Endothelial cell of umbilical vein (primary cell): ENCODE results near the gene TUBD1. TPM values are rescaled to one million over a fixed set of nuclear protein-coding genes. Genes with fewer than 3 reads are reported as not detected.

ENCODE experiments used
- BruUV-seq: library from RNA; stranded (reverse); fragments of 400-500 nt; replicated peaks from 2 replicates; lab custom pipeline; 2021; lab: Mats Ljungman, UMichigan
- CTCF ChIA-PET: fragments of 300-600, 350-600 bp; sonication (Branson Sonifier 250); formaldehyde crosslinking; loops from one replicate; lab custom pipeline; 2021; ENCODE audit warnings: antibody characterized with exemption, inconsistent platforms; lab: Charles Lee
- POLR2A ChIA-PET: fragments of 300-600, 350-600 bp; sonication (Branson Sonifier 250); formaldehyde crosslinking; loops from one replicate; lab custom pipeline; 2021; ENCODE audit warnings: antibody characterized with exemption, inconsistent platforms; lab: Charles Lee
- DNase-seq: peaks from one replicate; pipeline ENCODE4 v3.0.0-alpha.2; 2011; ENCODE audit warnings: low read depth, low spot score
- FAIRE-seq: peaks from 2 replicates; lab custom pipeline; 2011; peaks lifted over from hg19 to GRCh38; lab: Jason Lieb, UNC
- H2AFZ ChIP-seq: 2 replicates; pipeline ENCODE4 v1.6.0; 2012; ENCODE audit warnings: low read depth, low read length, control low read depth, inconsistent platforms
- H3K27ac ChIP-seq: 2 replicates; pipeline ENCODE4 v1.5.1; 2011; ENCODE audit warnings: low read depth, mild to moderate bottlenecking, control low read depth, low read length, moderate library complexity; ENCODE audit not compliant: insufficient read depth
- H3K27me3 ChIP-seq, 2 experiments: 2 replicates each; pipeline versions ENCODE4 v1.6.0 to v1.6.1; 2011; ENCODE audit warnings: low read length in 2 of 2, mixed read lengths in 1 of 2; ENCODE audit not compliant: control insufficient read depth in 2 of 2, insufficient read depth in 2 of 2
- H3K36me3 ChIP-seq, 2 experiments: 2 replicates in 1 of 2; 3 replicates in 1 of 2; pipeline ENCODE4 v1.5.1; 2011; ENCODE audit warnings: low read length in 2 of 2, mild to moderate bottlenecking in 1 of 2, moderate library complexity in 1 of 2; ENCODE audit not compliant: control insufficient read depth in 2 of 2, insufficient read depth in 2 of 2; ENCODE audit errors: extremely low read depth in 1 of 2
- H3K4me1 ChIP-seq: 3 replicates; pipeline ENCODE4 v1.5.1; 2011; ENCODE audit warnings: mild to moderate bottlenecking, low read length; ENCODE audit not compliant: control insufficient read depth, insufficient read depth; ENCODE audit errors: extremely low read depth
- H3K4me2 ChIP-seq: 2 replicates; pipeline ENCODE4 v1.6.1; 2011; ENCODE audit warnings: low read length, control low read depth, mixed read lengths; ENCODE audit not compliant: insufficient read depth
- H3K4me3 ChIP-seq, 3 experiments: fragments of 200-600 bp in 1 of 3; sonication (generic), shearing (Covaris generic) in 1 of 3; replicated peaks in 1 of 3; 2 replicates each; pipeline ENCODE4 v1.5.1; 2011 to 2016; ENCODE audit warnings: control low read depth in 3 of 3, low read length in 3 of 3, mild to moderate bottlenecking in 2 of 3, inconsistent platforms in 1 of 3, low read depth in 1 of 3, moderate library complexity in 1 of 3; ENCODE audit not compliant: insufficient read depth in 1 of 3
- H3K79me2 ChIP-seq: 2 replicates; pipeline ENCODE4 v1.6.0; 2012; ENCODE audit warnings: low read length, inconsistent platforms; ENCODE audit not compliant: control insufficient read depth, insufficient read depth
- H3K9ac ChIP-seq: replicated peaks from 2 replicates; pipeline ENCODE3; 2011; ENCODE audit warnings: low read length, control low read depth; ENCODE audit not compliant: insufficient read depth; ENCODE audit errors: extremely low read depth
- H3K9me1 ChIP-seq: replicated peaks from 3 replicates; pipeline ENCODE4 v1.6.0; 2011; ENCODE audit warnings: mild to moderate bottlenecking, low read length; ENCODE audit not compliant: control insufficient read depth, insufficient read depth; ENCODE audit errors: extremely low read depth
- H3K9me3 ChIP-seq: replicated peaks from 2 replicates; pipeline ENCODE4 v1.5.1; 2012; ENCODE audit warnings: low read length, inconsistent platforms; ENCODE audit not compliant: control insufficient read depth, insufficient read depth
- H4K20me1 ChIP-seq: replicated peaks from 2 replicates; pipeline ENCODE3; 2011; ENCODE audit warnings: mild to moderate bottlenecking, low read length; ENCODE audit not compliant: control insufficient read depth, insufficient read depth; ENCODE audit errors: extremely low read depth
- EZH2 ChIP-seq: IDR thresholded peaks from 2 replicates; pipeline ENCODE4 v1.6.1; 2012; ENCODE audit warnings: borderline replicate concordance, low read depth, mild to moderate bottlenecking, moderate library complexity, low read length, inconsistent platforms; ENCODE audit not compliant: severe bottlenecking
- FOS ChIP-seq: IDR thresholded peaks from 2 replicates; pipeline ENCODE4 v1.6.1; 2011; ENCODE audit warnings: mild to moderate bottlenecking, low read length, moderate library complexity, borderline replicate concordance; ENCODE audit not compliant: insufficient read depth
- GATA2 ChIP-seq: IDR thresholded peaks from 2 replicates; pipeline ENCODE4 v1.7.0; 2011; ENCODE audit warnings: low read depth, mild to moderate bottlenecking, moderate library complexity, mixed read lengths, low read length; ENCODE audit not compliant: insufficient read length, insufficient read depth
- JUN ChIP-seq: IDR thresholded peaks from 2 replicates; pipeline ENCODE4 v1.6.1; 2011; ENCODE audit warnings: borderline replicate concordance, low read depth; ENCODE audit not compliant: insufficient read length, insufficient read depth
- MYC ChIP-seq: IDR thresholded peaks from one replicate; pipeline ENCODE4 v1.6.1; 2011; ENCODE audit warnings: mild to moderate bottlenecking, low read depth, low read length
- POLR2A ChIP-seq: IDR thresholded peaks from 2 replicates; pipeline ENCODE4 v1.6.1; 2012; ENCODE audit warnings: low read depth, mild to moderate bottlenecking, control low read depth, low read length
- POLR2AphosphoS5 ChIP-seq: IDR thresholded peaks from 2 replicates; pipeline ENCODE4 v1.6.1; 2012; ENCODE audit warnings: low read depth, mild to moderate bottlenecking, control low read depth, low read length, moderate library complexity; ENCODE audit not compliant: insufficient read depth
- dilution Hi-C: fragments of 300-500 bp; cut with MboI; formaldehyde crosslinking; loops from one replicate; pipeline ENCODE4 v1.15.0; 2019; ENCODE audit warnings: low sequenced_read_pairs; ENCODE audit not compliant: extremely low pct_ligation_motif_present
- intact Hi-C: fragments of 100-400 bp; cut with micrococcal nuclease; formaldehyde crosslinking; loops from one replicate; pipeline ENCODE4 v1.10.0; 2022
- polyA plus RNA-seq, 4 experiments: library from polyadenylated mRNA; depleted of rRNA in 3 of 4; stranded (reverse) in 3 of 4; unstranded in 1 of 4; fragments of >200 nt; gene quantifications; 2 replicates each; pipeline versions ENCODE4 v1.2.1 to v1.2.3, GENCODE V29; 2011 to 2012; ENCODE audit warnings: missing spikeins in 1 of 4
- total RNA-seq: library from RNA; stranded (reverse); gene quantifications from 2 replicates; pipeline ENCODE4 v1.2.3, GENCODE V29; 2021
- TF ChIP-seq, protein P1 (sequence below), 2 donors: IDR thresholded peaks; 1 replicate in 1 of 2; 2 replicates in 1 of 2; pipeline ENCODE4 v1.5.1; 2011; ENCODE audit warnings: low read length in 2 of 2, mild to moderate bottlenecking in 2 of 2, moderate library complexity in 2 of 2, control low read depth in 1 of 2, inconsistent platforms in 1 of 2, low read depth in 1 of 2; ENCODE audit not compliant: insufficient read depth in 1 of 2; ENCODE audit errors: extremely low read depth in 1 of 2
- TF ChIP-seq, protein P2 (sequence below): IDR thresholded peaks from 2 replicates; pipeline ENCODE4 v1.6.1; 2011; ENCODE audit not compliant: insufficient read depth, insufficient read length

TUBD1 gene
- total and polyA plus RNA-seq, 2 donors (not counting 3 experiments of a cell fraction or from before 2014, with no cell fraction given): 4.9 to 11.3 TPM

DNA sequence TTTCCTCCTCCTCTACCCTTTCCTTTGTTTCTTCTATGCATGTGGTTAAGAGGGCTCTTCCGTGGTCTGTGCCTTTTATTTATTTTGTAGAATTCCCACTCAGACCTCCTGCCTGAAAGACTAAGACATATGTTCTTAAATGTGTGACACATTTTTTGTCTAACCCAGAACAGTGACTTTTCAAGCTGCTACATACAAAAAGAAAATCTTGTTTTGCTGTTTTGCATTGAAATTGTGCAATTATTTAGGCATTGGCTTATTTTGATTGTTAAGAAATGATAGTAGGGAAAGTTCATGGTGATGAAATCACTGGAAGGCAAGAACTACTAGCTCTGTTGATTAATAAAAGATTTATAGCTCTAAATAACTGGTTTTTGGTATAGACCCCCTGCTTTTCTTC is 76.8 kb downstream of the TUBD1 start:
- Histone ChIP-seq H3K4me3 (no peak overlapping the region), H3K27ac (no peak overlapping the region), H3K9me1 (no peaks in the 10 kb centered on the region), H3K36me3 (peaks cover 0 to 4% of the 10 kb centered on the region in 2 experiments), H3K9ac (no peak overlapping the region), H3K4me1 (no peaks in the 10 kb centered on the region), H4K20me1 (no peaks in the 10 kb centered on the region), H3K9me3 (no peaks in the 10 kb centered on the region), H3K27me3 (no peaks in the 10 kb centered on the region), H3K79me2 (no peaks in the 10 kb centered on the region), H2AFZ (no peak overlapping the region), H3K4me2 (no peak overlapping the region)
- ChIA-PET POLR2A (no interaction called here), CTCF (interaction anchor here (1.9 kb wide), 1 partner anchor 9 kb away, joined by 4 read pairs; no protein-coding TSS in a partner anchor)
- intact Hi-C loops: loop anchor here (1.0 kb wide), 1 partner anchor 49 kb away; no protein-coding TSS in a partner anchor
- no peak for FAIRE-seq
- dilution Hi-C loops: no loop called here
- DNase-seq: no peak
- TF ChIP-seq MYC (no peak), FOS (no peak), EZH2 (no peak), JUN (no peak), POLR2A (no peak), GATA2 (no peak), POLR2AphosphoS5 (no peak)
- TF ChIP-seq, protein P1, sequence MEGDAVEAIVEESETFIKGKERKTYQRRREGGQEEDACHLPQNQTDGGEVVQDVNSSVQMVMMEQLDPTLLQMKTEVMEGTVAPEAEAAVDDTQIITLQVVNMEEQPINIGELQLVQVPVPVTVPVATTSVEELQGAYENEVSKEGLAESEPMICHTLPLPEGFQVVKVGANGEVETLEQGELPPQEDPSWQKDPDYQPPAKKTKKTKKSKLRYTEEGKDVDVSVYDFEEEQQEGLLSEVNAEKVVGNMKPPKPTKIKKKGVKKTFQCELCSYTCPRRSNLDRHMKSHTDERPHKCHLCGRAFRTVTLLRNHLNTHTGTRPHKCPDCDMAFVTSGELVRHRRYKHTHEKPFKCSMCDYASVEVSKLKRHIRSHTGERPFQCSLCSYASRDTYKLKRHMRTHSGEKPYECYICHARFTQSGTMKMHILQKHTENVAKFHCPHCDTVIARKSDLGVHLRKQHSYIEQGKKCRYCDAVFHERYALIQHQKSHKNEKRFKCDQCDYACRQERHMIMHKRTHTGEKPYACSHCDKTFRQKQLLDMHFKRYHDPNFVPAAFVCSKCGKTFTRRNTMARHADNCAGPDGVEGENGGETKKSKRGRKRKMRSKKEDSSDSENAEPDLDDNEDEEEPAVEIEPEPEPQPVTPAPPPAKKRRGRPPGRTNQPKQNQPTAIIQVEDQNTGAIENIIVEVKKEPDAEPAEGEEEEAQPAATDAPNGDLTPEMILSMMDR (IDR thresholded peaks at IDR 0.05; ENCODE audit: extremely low read depth in 1 of 2, insufficient read depth in 1 of 2, low read depth in 1 of 2, low read length in 2 of 2): no peak
- TF ChIP-seq, protein P2, sequence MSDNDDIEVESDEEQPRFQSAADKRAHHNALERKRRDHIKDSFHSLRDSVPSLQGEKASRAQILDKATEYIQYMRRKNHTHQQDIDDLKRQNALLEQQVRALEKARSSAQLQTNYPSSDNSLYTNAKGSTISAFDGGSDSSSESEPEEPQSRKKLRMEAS: no peak
- BruUV-seq: no TSS peak
